Endodermal cell (in vitro differentiated cells): ENCODE results near the gene ABTB2. TPM values are rescaled to one million over a fixed set of nuclear protein-coding genes. Genes with fewer than 3 reads are reported as not detected.

Source experiments
- DNase-seq: peaks from one replicate; pipeline ENCODE4 v3.0.0-alpha.2; 2017
- H3K27ac ChIP-seq: 2 replicates; pipeline ENCODE4 v1.5.1; 2013; ENCODE audit warnings: mild to moderate bottlenecking, low read depth, low read length, moderate library complexity
- H3K27me3 ChIP-seq: 2 replicates; pipeline ENCODE4 v1.6.1; 2013; ENCODE audit warnings: mild to moderate bottlenecking, low read length, moderate library complexity; ENCODE audit not compliant: insufficient read depth, control insufficient read depth, poor library complexity, severe bottlenecking
- H3K36me3 ChIP-seq: 2 replicates; pipeline ENCODE4 v1.7.0; 2013; ENCODE audit warnings: mild to moderate bottlenecking, low read length, moderate library complexity; ENCODE audit not compliant: control insufficient read depth, insufficient read depth
- H3K4me1 ChIP-seq: one replicate; pipeline ENCODE4 v1.7.0; 2013; ENCODE audit warnings: low read length; ENCODE audit not compliant: control insufficient read depth, insufficient read depth
- H3K4me3 ChIP-seq: 2 replicates; pipeline ENCODE4 v1.5.1; 2013; ENCODE audit warnings: mild to moderate bottlenecking, low read length, moderate library complexity
- H3K9ac ChIP-seq: 2 replicates; pipeline ENCODE4 v1.6.1; 2013; ENCODE audit warnings: mild to moderate bottlenecking, low read length, moderate library complexity; ENCODE audit not compliant: poor library complexity, severe bottlenecking; ENCODE audit errors: extremely low read depth
- H3K9me3 ChIP-seq: 2 replicates; pipeline ENCODE4 v1.6.1; 2013; ENCODE audit warnings: mild to moderate bottlenecking, low read length, moderate library complexity; ENCODE audit not compliant: control insufficient read depth
- H3K27ac Mint-ChIP-seq: 2 replicates; pipeline ENCODE4 v1.8.0; 2020; ENCODE audit warnings: mixed read lengths
- H3K27me3 Mint-ChIP-seq: 2 replicates; pipeline ENCODE4 v1.8.0; 2021; ENCODE audit warnings: mild to moderate bottlenecking, mixed read lengths; ENCODE audit not compliant: insufficient read depth
- H3K36me3 Mint-ChIP-seq: 2 replicates; pipeline ENCODE4 v1.8.0; 2020; ENCODE audit warnings: low read depth, mixed read lengths
- H3K4me1 Mint-ChIP-seq: 2 replicates; pipeline ENCODE4 v1.8.0; 2020; ENCODE audit warnings: mixed read lengths
- H3K4me3 Mint-ChIP-seq: 2 replicates; pipeline ENCODE4 v1.8.0; 2020; ENCODE audit warnings: mild to moderate bottlenecking, moderate library complexity, mixed read lengths
- H3K9me3 Mint-ChIP-seq: 2 replicates; pipeline ENCODE4 v1.8.0; 2020; ENCODE audit warnings: mild to moderate bottlenecking, mixed read lengths
- CTCF ChIP-seq: fragments of 200-600 bp; sonication (generic); conservative IDR thresholded peaks from 2 replicates; pipeline ENCODE4 v1.5.0; 2021; ENCODE audit warnings: antibody characterized with exemption, mild to moderate bottlenecking
- WGBS, 2 experiments: methylation state at CpG; one replicate each; pipeline versions ENCODE4 v1.1.5 to v1.1.7; 2013; ENCODE audit warnings: missing lambda C conversion rate in 2 of 2, mixed read lengths in 1 of 2; ENCODE audit not compliant: insufficient coverage in 1 of 2, insufficient read length in 1 of 2; 5-methylcytosine and 5-hydroxymethylcytosine counted together
- total RNA-seq, 2 donors: library from RNA; stranded (reverse); fragmentation: NEBNext Ultra II Directional in 1 of 2; extraction: Animal tissue kit (Norgen Biotek cat#: 25700) in 1 of 2; gene quantifications; 2 replicates in 1 of 2; 3 replicates in 1 of 2; pipeline ENCODE4 v1.2.1, GENCODE V29; 2021

ABTB2 gene
- total RNA-seq, 2 donors from 2014 or later, result 2.9 to 5.2 TPM

GRCh38 chr11:34201129-34201528 is 156.7 kb downstream of the ABTB2 start:
- Mint-ChIP-seq H3K36me3 (peaks cover 7% of the 10 kb centered on the region), H3K4me1 (peaks cover 21% of the 10 kb centered on the region), H3K27ac (no peak overlapping the region), H3K4me3 (no peak overlapping the region), H3K27me3 (peaks cover 2% of the 10 kb centered on the region), H3K9me3 (no peaks in the 10 kb centered on the region)
- H3K9me3 ChIP-seq, result no peaks in the 10 kb centered on the region
- WGBS, 2 experiments, result 77% methylated on average over 3 of the region's 3 CpGs; no CpG with 5 or more reads in 1 of the 2 experiments
- no peak for TF ChIP-seq CTCF
- H3K27ac ChIP-seq, result no peak overlapping the region
- H3K36me3 ChIP-seq, result peaks cover 21% of the 10 kb centered on the region
- no peak overlapping the region for H3K4me3 ChIP-seq
- H3K4me1 ChIP-seq, result peaks cover 5% of the 10 kb centered on the region
- no peak overlapping the region for H3K9ac ChIP-seq
- no peaks in the 10 kb centered on the region for H3K27me3 ChIP-seq
- DNase-seq, result no peak

GRCh38 chr11:34199525-34199924 is 158.3 kb downstream of the ABTB2 start:
- peaks cover 13% of the 10 kb centered on the region for H3K4me1 Mint-ChIP-seq

GRCh38 chr11:34198523-34198922 is 159.3 kb downstream of the ABTB2 start:
- no peak overlapping the region for H3K27ac Mint-ChIP-seq
- DNase-seq, result no peak
- H3K9me3 Mint-ChIP-seq, result no peaks in the 10 kb centered on the region
- peaks cover 26% of the 10 kb centered on the region for H3K36me3 ChIP-seq
- no peak overlapping the region for H3K27ac ChIP-seq
- peaks cover 2% of the 10 kb centered on the region for H3K27me3 Mint-ChIP-seq
- no peak overlapping the region for H3K9ac ChIP-seq
- no peak overlapping the region for H3K4me3 ChIP-seq
- no peaks in the 10 kb centered on the region for H3K9me3 ChIP-seq
- WGBS, 2 experiments, result 88 to 91% methylated on average over 4 to 6 of the region's 6 CpGs
- peaks cover 14% of the 10 kb centered on the region for H3K4me1 Mint-ChIP-seq
- no peak overlapping the region for H3K4me3 Mint-ChIP-seq
- H3K4me1 ChIP-seq, result peaks cover 5% of the 10 kb centered on the region
- no peaks in the 10 kb centered on the region for H3K27me3 ChIP-seq
- peaks cover 7% of the 10 kb centered on the region for H3K36me3 Mint-ChIP-seq
- TF ChIP-seq CTCF, result no peak

More at GRCh38 chr11:34199525-34199924, 158.3 kb downstream of the ABTB2 start:
- no peaks in the 10 kb centered on the region for H3K9me3 Mint-ChIP-seq
- H3K27ac Mint-ChIP-seq, result no peak overlapping the region
- Histone ChIP-seq H3K4me1 (peaks cover 5% of the 10 kb centered on the region), H3K4me3 (no peak overlapping the region), H3K27me3 (no peaks in the 10 kb centered on the region), H3K9me3 (no peaks in the 10 kb centered on the region), H3K9ac (no peak overlapping the region), H3K36me3 (peaks cover 29% of the 10 kb centered on the region), H3K27ac (no peak overlapping the region)
- DNase-seq, result no peak
- 72 to 100% methylated on average over 3 to 5 of the region's 5 CpGs for WGBS, 2 experiments
- H3K36me3 Mint-ChIP-seq, result peaks cover 7% of the 10 kb centered on the region
- peaks cover 2% of the 10 kb centered on the region for H3K27me3 Mint-ChIP-seq
- H3K4me3 Mint-ChIP-seq, result no peak overlapping the region
- no peak for TF ChIP-seq CTCF
